HCT116 (cell line): ENCODE measurements around the gene KAT6B. TPM values are rescaled to one million over a fixed set of nuclear protein-coding genes. Genes with fewer than 3 reads are reported as not detected.
"Not testable (repeated sequence)": the region's sequence is repeated elsewhere in the genome, so short reads cannot be mapped to it uniquely, and the experiment has no call there.

ENCODE experiments used
- ATAC-seq: fragments of 200-7000 bp; cut with Tn5 transposase; 2 replicates; pipeline ENCODE4 v1.9.1; 2020; ENCODE audit warnings: mild to moderate bottlenecking, moderate library complexity
- BruUV-seq: library from RNA; stranded (reverse); fragments of 400-500 nt; replicated peaks from 2 replicates; lab custom pipeline; 2021; lab: Mats Ljungman, UMichigan
- CTCF ChIA-PET: fragments of 300-600 bp; sonication (Branson Sonifier 250); formaldehyde crosslinking; loops from one replicate; lab custom pipeline; 2021; ENCODE audit warnings: antibody characterized with exemption; lab: Charles Lee
- POLR2A ChIA-PET: fragments of 300-600, 350-600 bp; sonication (Branson Sonifier 250); formaldehyde crosslinking; loops from one replicate; lab custom pipeline; 2021; ENCODE audit warnings: antibody characterized with exemption; lab: Charles Lee
- RAD21 ChIA-PET, 2 experiments: fragments of 300-600 bp; sonication (Branson Sonifier 250); formaldehyde crosslinking; loops; one replicate each; lab custom pipeline; 2023; ENCODE audit warnings: low total read pairs in 2 of 2; ENCODE audit not compliant: uncharacterized antibody in 2 of 2, unreplicated experiment in 2 of 2, low non-redundant PET in 1 of 2; lab: Charles Lee
- DNase-seq: peaks from one replicate; pipeline ENCODE4 v3.0.0-alpha.2; 2010; ENCODE audit warnings: low read depth, low spot score
- H2AFZ ChIP-seq: fragments of 200-600 bp; shearing (Covaris generic), sonication (generic); 2 replicates; pipeline ENCODE4 v1.6.1; 2017; ENCODE audit warnings: low read depth, mixed run types, mixed read lengths, antibody characterized with exemption, low read length; ENCODE audit not compliant: poor library complexity, severe bottlenecking
- H3K27ac ChIP-seq: 2 replicates; pipeline ENCODE4 v1.5.1; 2012; ENCODE audit warnings: low read depth, low read length
- H3K27me3 ChIP-seq: fragments of 200-600 bp; sonication (generic); 2 replicates; pipeline ENCODE4 v1.6.1; 2016; ENCODE audit warnings: mixed run types, low read length, mixed read lengths; ENCODE audit not compliant: insufficient read depth
- H3K36me3 ChIP-seq, 2 experiments: fragments of 200-500 bp in 1 of 2; fragments of 200-600 bp in 1 of 2; sonication (Bioruptor generic) in 1 of 2; sonication (generic) in 1 of 2; 2 replicates each; pipeline versions ENCODE4 v1.5.1 to v1.6.1; 2014 to 2016; ENCODE audit warnings: low read length in 2 of 2, inconsistent platforms in 1 of 2, mixed read lengths in 1 of 2, mixed run types in 1 of 2; ENCODE audit not compliant: insufficient read depth in 2 of 2, control insufficient read depth in 1 of 2
- H3K4me1 ChIP-seq, 2 experiments: fragments of 200-600 bp in 1 of 2; sonication (generic) in 1 of 2; 2 replicates each; pipeline versions ENCODE4 v1.5.1 to v1.6.1; 2012 to 2017; ENCODE audit warnings: low read length in 2 of 2, inconsistent platforms in 1 of 2, mild to moderate bottlenecking in 1 of 2, mixed read lengths in 1 of 2, mixed run types in 1 of 2, moderate library complexity in 1 of 2; ENCODE audit not compliant: insufficient read depth in 2 of 2, control insufficient read depth in 1 of 2
- H3K4me2 ChIP-seq: fragments of 200-600 bp; sonication (generic); 2 replicates; pipeline ENCODE4 v1.6.1; 2017; ENCODE audit warnings: mixed run types, low read length, mixed read lengths
- H3K4me3 ChIP-seq, 2 experiments: fragments of 200-600 bp in 1 of 2; sonication (generic) in 1 of 2; replicated peaks in 1 of 2; 2 replicates each; pipeline ENCODE4 v1.5.1; 2011 to 2016; ENCODE audit warnings: low read length in 2 of 2, control low read depth in 1 of 2, low read depth in 1 of 2, mild to moderate bottlenecking in 1 of 2, mixed read lengths in 1 of 2, mixed run types in 1 of 2
- H3K79me2 ChIP-seq: fragments of 200-600 bp; sonication (generic); 2 replicates; pipeline ENCODE4 v1.6.1; 2017; ENCODE audit warnings: mild to moderate bottlenecking, mixed run types, low read length, moderate library complexity, mixed read lengths; ENCODE audit not compliant: insufficient read depth
- H3K9ac ChIP-seq: fragments of 200-600 bp; sonication (generic); 2 replicates; pipeline ENCODE4 v1.6.1; 2016; ENCODE audit warnings: low read length, mixed read lengths
- H3K9me2 ChIP-seq: fragments of 200-600 bp; sonication (generic), shearing (Covaris generic); 2 replicates; pipeline ENCODE4 v1.6.1; 2017; ENCODE audit warnings: mixed run types, mild to moderate bottlenecking, moderate library complexity; ENCODE audit not compliant: insufficient read depth
- H3K9me3 ChIP-seq, 2 experiments: fragments of 200-500 bp in 1 of 2; fragments of 200-600 bp in 1 of 2; sonication (Bioruptor generic) in 1 of 2; sonication (generic) in 1 of 2; 2 replicates each; pipeline ENCODE4 v1.6.1; 2014 to 2017; ENCODE audit warnings: low read length in 2 of 2, mixed read lengths in 2 of 2, inconsistent platforms in 1 of 2, low read depth in 1 of 2, mild to moderate bottlenecking in 1 of 2, mixed run types in 1 of 2, moderate library complexity in 1 of 2; ENCODE audit not compliant: control insufficient read depth in 1 of 2, insufficient read depth in 1 of 2
- H4K20me1 ChIP-seq: fragments of 200-600 bp; sonication (generic), shearing (Covaris generic); 2 replicates; pipeline ENCODE4 v1.6.1; 2017; ENCODE audit warnings: mixed run types, mild to moderate bottlenecking, moderate library complexity; ENCODE audit not compliant: insufficient read depth
- CBX3 ChIP-seq: IDR thresholded peaks from 2 replicates; pipeline ENCODE4 v1.6.1; 2012; ENCODE audit warnings: low read depth
- CEBPB ChIP-seq: IDR thresholded peaks from 2 replicates; pipeline ENCODE4 v1.6.1; 2012; ENCODE audit warnings: low read depth
- EGR1 ChIP-seq: IDR thresholded peaks from 2 replicates; pipeline ENCODE4 v1.6.1; 2012; ENCODE audit warnings: low read depth
- EZH2 ChIP-seq: fragments of 200-600 bp; sonication (generic); IDR thresholded peaks from 2 replicates; pipeline ENCODE4 v1.6.1; 2017; ENCODE audit warnings: antibody characterized with exemption, mixed run types
- FOSL1 ChIP-seq: IDR thresholded peaks from 2 replicates; pipeline ENCODE4 v1.6.1; 2012; ENCODE audit warnings: low read depth
- RAD21 ChIP-seq: IDR thresholded peaks from 2 replicates; pipeline ENCODE4 v1.6.1; 2012; ENCODE audit warnings: low read depth, mild to moderate bottlenecking
- SIN3A ChIP-seq: IDR thresholded peaks from 2 replicates; pipeline ENCODE4 v1.6.1; 2012; ENCODE audit warnings: low read depth
- YY1 ChIP-seq: IDR thresholded peaks from 2 replicates; pipeline ENCODE4 v1.6.1; 2011; ENCODE audit warnings: low read length, low read depth, moderate library complexity, mild to moderate bottlenecking; ENCODE audit not compliant: insufficient replicate concordance; ENCODE audit errors: extremely low read depth
- intact Hi-C: fragments of 100-400 bp; cut with micrococcal nuclease; formaldehyde crosslinking; loops from 2 replicates; pipeline ENCODE4 v1.10.0; 2022
- total RNA-seq: library from RNA; stranded (reverse); gene quantifications from one replicate; pipeline ENCODE4 v1.2.1, GENCODE V29; 2021; ENCODE audit not compliant: unreplicated experiment
- TF ChIP-seq, protein P1 (sequence below): IDR thresholded peaks from 2 replicates; pipeline ENCODE4 v1.6.1; 2012

Gene KAT6B
- total RNA-seq, 1 experiment from 2014 or later = 17.8 TPM

DNA sequence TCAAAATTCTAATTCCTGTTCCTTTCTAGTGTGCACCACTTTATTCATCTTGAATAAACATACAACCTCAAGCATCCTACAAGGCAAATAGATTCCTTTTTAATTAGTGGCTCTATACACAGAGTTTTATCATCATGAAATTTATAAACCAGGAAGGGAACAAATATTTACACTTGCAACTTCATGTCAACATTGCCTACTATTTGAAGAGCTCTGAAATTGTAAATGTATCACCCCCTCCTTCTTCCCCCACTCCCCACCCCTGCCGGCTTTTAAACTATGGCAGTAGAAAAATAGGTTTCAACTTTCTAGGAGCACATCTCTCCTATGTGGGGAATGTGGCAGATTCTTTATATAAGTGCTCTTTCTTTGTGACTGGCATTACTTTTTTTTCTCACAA lies 49.6 kb downstream of the KAT6B start:
- ChIA-PET RAD21 (no interaction called here), CTCF (no interaction called here), POLR2A (no interaction called here)
- H3K79me2 ChIP-seq = no peaks in the 10 kb centered on the region
- no TSS peak for BruUV-seq
- ATAC-seq (no peak), DNase-seq (no peak)
- H3K9me2 ChIP-seq = no peaks in the 10 kb centered on the region
- no peak for TF ChIP-seq EZH2
- TF ChIP-seq EGR1 = no peak
- TF ChIP-seq CBX3 = no peak
- TF ChIP-seq SIN3A = no peak
- TF ChIP-seq FOSL1 = no peak
- no peak for TF ChIP-seq RAD21
- TF ChIP-seq, protein P1, sequence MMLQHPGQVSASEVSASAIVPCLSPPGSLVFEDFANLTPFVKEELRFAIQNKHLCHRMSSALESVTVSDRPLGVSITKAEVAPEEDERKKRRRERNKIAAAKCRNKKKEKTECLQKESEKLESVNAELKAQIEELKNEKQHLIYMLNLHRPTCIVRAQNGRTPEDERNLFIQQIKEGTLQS = no peak
- TF ChIP-seq YY1 = no peak
- TF ChIP-seq CEBPB = no peak
- no peaks in the 10 kb centered on the region for H3K4me1 ChIP-seq
- H3K36me3 ChIP-seq = no peaks in the 10 kb centered on the region
- no peaks in the 10 kb centered on the region for H3K27me3 ChIP-seq
- H3K27ac ChIP-seq = no peak overlapping the region
- no peak overlapping the region for H3K4me2 ChIP-seq
- no peak overlapping the region for H2AFZ ChIP-seq
- intact Hi-C loops = no loop called here
- no peaks in the 10 kb centered on the region for H3K9me3 ChIP-seq
- no peaks in the 10 kb centered on the region for H4K20me1 ChIP-seq
- H3K9ac ChIP-seq = no peak overlapping the region
- H3K4me3 ChIP-seq = no peak overlapping the region

DNA sequence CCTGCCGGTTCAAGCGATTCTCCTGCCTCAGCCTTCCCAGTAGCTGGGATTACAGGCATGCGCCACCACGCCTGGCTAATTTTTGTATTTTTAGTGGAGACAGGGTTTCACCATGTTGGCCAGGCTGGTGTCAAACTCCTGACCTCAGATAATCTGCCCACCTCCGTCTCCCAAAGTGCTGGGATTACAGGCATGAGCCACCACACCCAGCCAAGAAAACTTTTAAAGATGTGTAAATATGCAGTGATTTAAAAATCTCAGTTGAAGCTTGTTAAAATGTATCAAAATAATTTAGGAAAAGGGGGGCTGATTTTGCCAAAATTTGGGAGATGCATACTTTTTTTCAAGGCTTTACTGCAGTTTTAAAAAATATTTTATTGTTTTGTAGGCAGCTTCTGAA lies 50.7 kb downstream of the KAT6B start:
- H3K9ac ChIP-seq, BruUV-seq, POLR2A ChIA-PET, H3K27ac ChIP-seq, H3K27me3 ChIP-seq, CTCF ChIA-PET, H3K4me1 ChIP-seq, H2AFZ ChIP-seq, DNase-seq, H3K79me2 ChIP-seq, H3K9me2 ChIP-seq, H3K4me3 ChIP-seq, ATAC-seq, H3K9me3 ChIP-seq, intact Hi-C loops, H4K20me1 ChIP-seq, H3K4me2 ChIP-seq, H3K36me3 ChIP-seq: not testable (repeated sequence)
- RAD21 ChIA-PET = interaction anchor here in 1 of 2 experiments (0.7 kb wide), 1 partner anchor 91 kb away, joined by 4 read pairs; no protein-coding TSS in a partner anchor
